ENCODE measurements around the gene OSBPL8. TPM values are rescaled to one million over a fixed set of nuclear protein-coding genes. Genes with fewer than 3 reads are reported as not detected.
A peak's percentile ranks its signal among the peaks of the same experiment; 100 is the strongest.

OSBPL8 gene
- total and polyA plus RNA-seq, 2 of the 8 experiments (the other 6 are each of a cell fraction or from before 2014, with no cell fraction given): 10.9 to 81.1 TPM

DNA sequence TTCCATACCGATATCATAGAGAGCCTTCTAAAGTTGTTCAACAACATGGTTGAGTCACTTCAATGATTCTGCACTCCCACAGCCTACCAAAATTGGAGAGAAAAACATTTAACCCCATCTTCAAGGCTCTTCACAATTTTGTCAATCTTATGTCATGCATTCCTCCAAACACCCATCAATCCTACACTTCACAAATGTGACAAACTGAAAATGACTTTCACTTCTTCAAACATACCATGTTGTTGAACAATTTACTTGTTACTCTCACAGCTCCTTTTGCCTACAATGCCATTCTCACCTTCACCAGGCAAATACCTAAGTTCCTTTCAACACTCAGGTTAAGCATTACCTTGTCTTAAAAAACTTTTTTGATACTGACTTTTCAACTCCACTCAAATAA is 88.0 kb downstream of the OSBPL8 start:
- CTCF ChIA-PET (ENCODE audit: partially characterized antibody): interaction anchor here (0.8 to 1.4 kb wide), 4 partner anchors 17 to 131 kb away, joined by 3 to 6 read pairs (median 3); no protein-coding TSS in a partner anchor
- peak; percentile 42 for FAIRE-seq
- no peak overlapping the region for H4K5ac ChIP-seq (ENCODE audit: insufficient read length, low read depth, low read length)
- TF ChIP-seq CTBP2 (IDR thresholded peaks at IDR 0.05; ENCODE audit: borderline replicate concordance, insufficient read depth, insufficient read length, low read length) (no peak), NANOG (IDR thresholded peaks at IDR 0.05; ENCODE audit: insufficient read depth, low read depth, low read length, poor library complexity, severe bottlenecking) (no peak), TCF12 (IDR thresholded peaks at IDR 0.05; ENCODE audit: low read depth, low read length) (no peak), BCL11A (IDR thresholded peaks at IDR 0.05; ENCODE audit: low read depth in 2 of 2, low read length in 2 of 2) (no peak), HDAC6 (IDR thresholded peaks at IDR 0.05; ENCODE audit: low read depth, low read length) (no peak), CBX8 (IDR thresholded peaks at IDR 0.05; ENCODE audit: borderline replicate concordance, low read depth, low read length) (no peak), GABPA (IDR thresholded peaks at IDR 0.05; ENCODE audit: borderline replicate concordance, insufficient read depth, low read length) (no peak), CREB1 (IDR thresholded peaks at IDR 0.05) (no peak), TAF7 (optimal IDR thresholded peaks at IDR 0.05; ENCODE audit: borderline replicate concordance, low read depth, low read length) (no peak), ATF2 (IDR thresholded peaks at IDR 0.05; ENCODE audit: low read length) (no peak), EP300 (IDR thresholded peaks at IDR 0.05; ENCODE audit: borderline replicate concordance in 1 of 2, low read depth in 2 of 2, low read length in 2 of 2) (no peak)

More for the DNA sequence above, 88.0 kb downstream of the OSBPL8 start:
- Histone ChIP-seq H3K14ac (ENCODE audit: insufficient read length) (no peak overlapping the region), H4K8ac (ENCODE audit: extremely low read depth, insufficient read depth, low read length) (no peak overlapping the region), H3K27me3 (replicated peaks in 1 of 4; ENCODE audit: control insufficient read depth in 3 of 4, extremely low read depth in 1 of 4, insufficient read depth in 3 of 4, low read length in 3 of 4) (no peaks in the 10 kb centered on the region), H2BK5ac (ENCODE audit: low read depth, low read length) (no peak overlapping the region), H2BK20ac (ENCODE audit: low read length) (no peak overlapping the region), H4K91ac (replicated peaks; ENCODE audit: insufficient read length, low read length) (no peak overlapping the region), H3K18ac (ENCODE audit: extremely low read depth, low read length) (no peak overlapping the region), H3K79me1 (ENCODE audit: low read depth, low read length) (no peaks in the 10 kb centered on the region; the same call in none of the 2 replicates), H3K23ac (ENCODE audit: insufficient read length) (no peak overlapping the region), H2AFZ (ENCODE audit: low read length) (no peak overlapping the region), H3K4me3 (ENCODE audit: extremely low read depth in 1 of 4, insufficient read depth in 2 of 4, low read depth in 3 of 4, low read length in 4 of 4) (no peak overlapping the region), H3K9me3 (ENCODE audit: insufficient read depth in 2 of 2, low read depth in 1 of 2, low read length in 1 of 2) (no peaks in the 10 kb centered on the region), H2BK120ac (replicated peaks; ENCODE audit: low read depth, low read length) (no peak overlapping the region), H4K20me1 (replicated peaks in 1 of 2; ENCODE audit: control insufficient read depth in 1 of 2, insufficient read depth in 2 of 2, low read length in 2 of 2) (no peaks in the 10 kb centered on the region), H3K4me1 (replicated peaks in 1 of 4; ENCODE audit: control insufficient read depth in 3 of 4, insufficient read depth in 4 of 4, low read length in 3 of 4) (peaks cover 0 to 6% (median 0%) of the 10 kb centered on the region in 4 experiments; a peak in 1 of 7 replicates), H2AK5ac (ENCODE audit: low read depth, low read length) (no peak overlapping the region), H3K27ac (ENCODE audit: low read depth, low read length) (no peak overlapping the region), H2BK12ac (ENCODE audit: low read depth, low read length) (no peak overlapping the region), H3K4me2 (ENCODE audit: insufficient read depth in 1 of 2, low read depth in 2 of 2, low read length in 2 of 2) (no peak overlapping the region), H3K79me2 (ENCODE audit: control insufficient read depth in 1 of 2, insufficient read depth in 2 of 2, low read length in 2 of 2) (peaks cover 0 to 29% of the 10 kb centered on the region in 2 experiments; a peak in 1 of 4 replicates), H3K36me3 (ENCODE audit: control insufficient read depth in 2 of 4, insufficient read depth in 4 of 4, low read length in 3 of 4) (no peaks in the 10 kb centered on the region), H3K23me2 (ENCODE audit: low read depth, low read length) (no peaks in the 10 kb centered on the region), H3K4ac (replicated peaks; ENCODE audit: insufficient read length, low read depth, low read length) (no peak overlapping the region), H2BK15ac (ENCODE audit: low read length) (no peak overlapping the region), H3K56ac (replicated peaks; ENCODE audit: insufficient read length, low read depth, low read length) (no peak overlapping the region), H3K9ac (replicated peaks in 1 of 4; ENCODE audit: extremely low read depth in 1 of 4, low read depth in 3 of 4, low read length in 3 of 4) (no peak overlapping the region)
- POLR2A ChIA-PET (ENCODE audit: partially characterized antibody): no interaction called here
- DNase-seq (ENCODE audit: low read depth in 1 of 2, low spot score in 2 of 2): no peak
- 94% methylated on average over 1 of the region's 1 CpG; no CpG with 5 or more reads in 1 of the 2 experiments for WGBS, 2 experiments (ENCODE audit: extremely low coverage in 1 of 2, insufficient coverage in 1 of 2, insufficient read length in 1 of 2, insufficient replicate concordance in 2 of 2, low coverage in 1 of 2, low lambda C conversion rate in 2 of 2, missing lambda C conversion rate in 1 of 2)

Measured in H1 (cell line).